SU-DHL-6 (cell line): ENCODE data around the gene PHETA1.

Source experiments
- EZH2phosphoT487 ChIP-seq: fragments of 200-600 bp; sonication (generic), shearing (Covaris generic); conservative IDR thresholded peaks from 2 replicates; pipeline ENCODE4 v1.6.1; 2018; ENCODE audit warnings: mild to moderate bottlenecking, antibody characterized with exemption, low read length, moderate library complexity, mixed read lengths
- TF ChIP-seq, protein P1 (sequence below): fragments of 200-600 bp; sonication (generic); IDR thresholded peaks from one replicate; pipeline ENCODE4 v1.5.1; 2017; ENCODE audit warnings: antibody characterized with exemption, mild to moderate bottlenecking, low read length, moderate library complexity; ENCODE audit not compliant: insufficient read depth, poor library complexity, severe bottlenecking

DNA sequence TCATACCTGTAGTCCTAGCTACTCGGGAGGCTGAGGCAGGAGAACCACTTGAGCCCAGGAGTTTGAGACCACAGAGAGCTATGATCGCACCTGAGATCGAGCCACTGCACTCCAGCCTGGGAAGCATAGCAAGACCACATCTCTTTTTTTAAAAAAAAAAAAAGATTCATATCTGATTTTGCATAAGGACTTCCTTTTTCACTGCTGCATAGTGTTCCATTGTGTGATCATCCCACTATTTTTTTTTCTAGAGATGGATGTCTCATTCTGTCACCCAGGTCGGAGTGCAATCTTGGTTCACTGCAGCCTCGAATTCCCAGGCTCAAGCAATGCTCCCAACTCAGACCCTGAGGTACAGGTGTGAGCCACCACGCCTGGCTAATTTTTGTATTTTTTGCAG is 50.4 kb downstream of the PHETA1 start:
- TF ChIP-seq, protein P1, sequence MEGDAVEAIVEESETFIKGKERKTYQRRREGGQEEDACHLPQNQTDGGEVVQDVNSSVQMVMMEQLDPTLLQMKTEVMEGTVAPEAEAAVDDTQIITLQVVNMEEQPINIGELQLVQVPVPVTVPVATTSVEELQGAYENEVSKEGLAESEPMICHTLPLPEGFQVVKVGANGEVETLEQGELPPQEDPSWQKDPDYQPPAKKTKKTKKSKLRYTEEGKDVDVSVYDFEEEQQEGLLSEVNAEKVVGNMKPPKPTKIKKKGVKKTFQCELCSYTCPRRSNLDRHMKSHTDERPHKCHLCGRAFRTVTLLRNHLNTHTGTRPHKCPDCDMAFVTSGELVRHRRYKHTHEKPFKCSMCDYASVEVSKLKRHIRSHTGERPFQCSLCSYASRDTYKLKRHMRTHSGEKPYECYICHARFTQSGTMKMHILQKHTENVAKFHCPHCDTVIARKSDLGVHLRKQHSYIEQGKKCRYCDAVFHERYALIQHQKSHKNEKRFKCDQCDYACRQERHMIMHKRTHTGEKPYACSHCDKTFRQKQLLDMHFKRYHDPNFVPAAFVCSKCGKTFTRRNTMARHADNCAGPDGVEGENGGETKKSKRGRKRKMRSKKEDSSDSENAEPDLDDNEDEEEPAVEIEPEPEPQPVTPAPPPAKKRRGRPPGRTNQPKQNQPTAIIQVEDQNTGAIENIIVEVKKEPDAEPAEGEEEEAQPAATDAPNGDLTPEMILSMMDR = no peak
- no peak for TF ChIP-seq EZH2phosphoT487
